Frontal cortex (tissue), 4 donors: ENCODE results near the gene NPDC1. TPM values are rescaled to one million over a fixed set of nuclear protein-coding genes. Genes with fewer than 3 reads are reported as not detected.
A peak's percentile ranks its signal among the peaks of the same experiment; 100 is the strongest.

Experiments used
- DNase-seq, 2 donors: peaks; one replicate each; pipeline ENCODE4 v3.0.0; 2012; ENCODE audit warnings: low spot score in 2 of 2
- FAIRE-seq: peaks from 2 replicates; lab custom pipeline; 2012; peaks lifted over from hg19 to GRCh38; lab: Jason Lieb, UNC
- total RNA-seq: library from RNA; depleted of rRNA; stranded (reverse); fragments of >200 nt; gene quantifications from one replicate; pipeline ENCODE4 v1.2.3, GENCODE V29; 2014
- donor health status: control.
- donor health status: control.
- donor health status: control.

Gene NPDC1, protein sequence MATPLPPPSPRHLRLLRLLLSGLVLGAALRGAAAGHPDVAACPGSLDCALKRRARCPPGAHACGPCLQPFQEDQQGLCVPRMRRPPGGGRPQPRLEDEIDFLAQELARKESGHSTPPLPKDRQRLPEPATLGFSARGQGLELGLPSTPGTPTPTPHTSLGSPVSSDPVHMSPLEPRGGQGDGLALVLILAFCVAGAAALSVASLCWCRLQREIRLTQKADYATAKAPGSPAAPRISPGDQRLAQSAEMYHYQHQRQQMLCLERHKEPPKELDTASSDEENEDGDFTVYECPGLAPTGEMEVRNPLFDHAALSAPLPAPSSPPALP
- total RNA-seq: 16.3 TPM

DNA sequence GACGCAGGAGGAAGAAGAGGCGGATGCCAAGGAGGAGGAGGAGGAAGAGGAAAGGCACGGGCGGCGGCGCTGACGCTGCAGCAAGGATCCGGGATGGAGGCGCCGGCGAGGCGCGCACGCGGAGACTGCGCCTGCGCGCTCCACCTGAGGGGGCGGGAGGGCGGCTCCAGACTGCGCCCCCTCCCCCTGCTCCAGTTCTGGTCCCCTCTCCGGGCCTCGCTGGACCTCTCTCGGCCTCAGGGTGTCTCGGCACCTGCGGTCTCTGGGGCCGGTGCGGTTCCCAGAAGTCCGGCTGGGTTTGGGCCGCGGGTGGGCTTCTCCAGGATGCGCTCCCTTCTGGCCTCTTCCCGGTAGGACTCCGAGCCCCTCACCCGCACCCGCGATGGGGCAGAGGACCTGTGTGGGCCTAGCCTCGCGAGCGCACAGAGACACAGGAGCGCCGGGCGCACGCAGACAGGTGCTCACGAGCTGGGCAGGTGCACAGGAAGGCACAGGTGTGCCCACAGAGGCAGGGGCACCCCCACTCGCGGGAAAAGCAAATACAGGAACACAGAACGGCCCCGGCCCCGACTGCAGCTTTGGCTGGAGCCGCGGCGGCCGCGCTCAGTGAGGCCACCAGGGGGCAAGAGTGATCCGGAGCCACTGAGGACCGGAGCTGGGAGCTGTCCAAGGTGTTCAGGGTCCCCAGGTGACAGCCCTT is at the start of gene NPDC1:
Gene NPDC1 (minus strand): TSS at position 90 of the 700 bp plus-strand sequence. CDS start 188 bp downstream, outside the sequence.
- DNase-seq (peak; percentile 92 to 93), FAIRE-seq (no peak)

DNA sequence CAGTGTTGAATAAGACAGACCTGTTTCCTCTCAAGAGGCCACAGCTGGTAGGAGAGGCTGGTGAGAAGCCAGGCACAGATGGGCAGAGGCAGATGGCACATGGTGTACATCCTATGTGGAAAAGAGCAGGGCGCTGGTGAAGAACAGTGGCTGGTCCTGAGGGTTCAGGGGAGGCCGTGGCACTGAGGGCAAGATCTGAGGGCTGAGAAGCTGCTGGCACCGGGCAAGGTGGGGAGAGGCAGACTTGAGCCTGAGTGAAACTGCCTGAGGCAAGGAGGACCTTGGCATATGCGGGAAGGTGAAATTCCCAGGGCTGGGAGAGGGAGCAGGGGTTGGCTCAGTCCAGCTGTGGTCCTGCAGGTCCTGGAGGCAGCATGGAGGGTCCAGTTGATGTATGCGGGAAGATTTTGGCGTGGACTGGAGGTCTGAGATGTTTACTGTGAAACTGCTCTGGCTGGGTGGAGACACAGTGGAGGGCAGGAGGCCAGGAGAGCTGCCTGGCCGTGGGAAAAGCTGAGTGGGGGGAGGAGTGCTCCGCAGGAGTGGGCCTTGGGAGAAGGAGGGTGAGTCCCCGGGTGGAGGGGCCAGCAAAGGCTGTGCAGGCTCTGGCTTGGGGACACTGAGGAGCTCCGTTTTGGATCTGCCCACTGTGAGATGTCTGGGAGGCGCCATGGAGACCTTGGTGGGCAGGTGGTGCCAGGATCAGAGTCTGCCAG is 43.4 kb upstream of the NPDC1 start:
- FAIRE-seq (no peak), DNase-seq (no peak)

DNA sequence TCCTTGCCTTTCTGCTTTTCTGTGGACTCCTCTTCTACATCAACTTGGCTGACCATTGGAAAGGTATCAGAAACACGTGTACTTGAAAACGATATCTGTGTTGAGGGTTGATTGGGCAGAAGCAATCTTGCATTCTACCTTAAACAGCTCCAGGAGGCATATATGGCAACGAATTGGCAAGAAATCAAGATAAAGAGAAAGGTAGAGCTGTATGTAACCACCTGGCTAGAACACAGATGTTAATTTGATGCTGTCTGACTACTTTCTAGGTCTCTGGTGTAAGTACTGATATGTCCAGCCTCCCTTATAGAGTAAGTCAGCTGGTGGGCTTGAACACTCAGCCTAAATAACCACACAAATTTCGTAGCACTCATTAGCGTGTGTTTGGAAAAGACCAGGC is 42.1 kb upstream of the NPDC1 start:
- FAIRE-seq (no peak), DNase-seq (no peak)

DNA sequence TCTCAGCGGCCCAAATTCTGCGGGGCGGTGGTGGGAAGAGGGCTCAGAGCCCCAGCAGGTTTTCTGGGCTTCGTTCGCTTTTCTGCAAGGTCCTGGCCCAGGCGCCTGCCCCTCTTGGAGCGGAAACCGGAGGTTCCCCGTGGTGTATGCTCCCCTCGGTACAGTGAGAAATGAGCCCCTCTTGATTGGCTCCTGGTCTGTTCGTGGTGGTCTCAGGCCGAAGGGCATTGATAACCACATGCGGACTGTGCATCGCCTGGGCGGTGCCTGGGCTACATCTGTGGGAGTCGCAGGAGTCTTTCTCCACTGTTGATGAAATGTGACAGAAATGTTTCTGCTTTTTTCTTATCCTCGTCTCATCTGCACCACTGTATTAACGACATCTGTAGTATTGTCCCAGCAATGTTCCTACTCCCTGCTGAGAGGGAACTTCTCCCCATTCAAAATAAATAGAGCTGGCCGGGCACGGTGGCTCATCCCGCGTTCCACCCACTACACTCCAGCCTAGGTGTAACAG is 41.5 kb upstream of the NPDC1 start:
- DNase-seq (no peak), FAIRE-seq (no peak)

DNA sequence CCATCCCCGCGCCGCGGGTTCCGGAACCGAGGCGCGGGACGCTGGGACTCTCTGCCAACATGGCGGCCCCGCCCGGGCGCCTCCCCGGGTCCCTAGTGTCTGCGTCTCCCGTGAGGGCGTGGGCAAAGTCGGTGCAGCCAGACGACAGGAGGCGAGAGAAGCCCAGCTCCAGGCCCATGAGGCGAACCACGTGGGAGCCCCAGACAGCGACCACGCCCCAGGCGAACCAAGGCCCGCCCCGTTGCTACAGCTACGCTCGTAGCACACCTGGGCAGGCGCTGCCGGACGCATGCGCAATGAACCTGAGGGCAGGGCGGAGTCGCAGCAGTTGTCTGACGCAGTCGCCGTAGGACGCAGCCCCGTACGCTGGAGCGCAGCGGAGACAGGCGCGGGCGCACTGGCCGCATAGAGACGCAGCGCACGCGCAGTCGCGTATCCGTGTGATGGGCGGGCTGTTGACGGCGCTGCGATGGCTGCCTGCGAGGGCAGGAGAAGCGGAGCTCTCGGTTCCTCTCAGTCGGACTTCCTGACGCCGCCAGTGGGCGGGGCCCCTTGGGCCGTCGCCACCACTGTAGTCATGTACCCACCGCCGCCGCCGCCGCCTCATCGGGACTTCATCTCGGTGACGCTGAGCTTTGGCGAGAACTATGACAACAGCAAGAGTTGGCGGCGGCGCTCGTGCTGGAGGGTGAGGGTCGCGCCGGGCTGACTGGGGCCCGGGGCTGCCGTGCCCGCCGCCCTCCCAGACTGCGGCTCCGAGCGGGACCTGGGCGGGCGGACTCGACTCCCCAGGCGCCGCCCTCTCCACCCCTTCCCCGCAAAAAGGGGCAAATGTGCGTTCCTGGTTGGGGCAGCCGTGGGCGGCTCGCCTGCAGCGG is 40.8 kb upstream of the NPDC1 start, which contains the start of gene MAN1B1:
Gene MAN1B1 (plus strand): TSS at position 455 of the 878 bp plus-strand sequence. CDS start 15 bp downstream, at position 470.
- DNase-seq (peak; percentile 97 to 98), FAIRE-seq (no peak)

DNA sequence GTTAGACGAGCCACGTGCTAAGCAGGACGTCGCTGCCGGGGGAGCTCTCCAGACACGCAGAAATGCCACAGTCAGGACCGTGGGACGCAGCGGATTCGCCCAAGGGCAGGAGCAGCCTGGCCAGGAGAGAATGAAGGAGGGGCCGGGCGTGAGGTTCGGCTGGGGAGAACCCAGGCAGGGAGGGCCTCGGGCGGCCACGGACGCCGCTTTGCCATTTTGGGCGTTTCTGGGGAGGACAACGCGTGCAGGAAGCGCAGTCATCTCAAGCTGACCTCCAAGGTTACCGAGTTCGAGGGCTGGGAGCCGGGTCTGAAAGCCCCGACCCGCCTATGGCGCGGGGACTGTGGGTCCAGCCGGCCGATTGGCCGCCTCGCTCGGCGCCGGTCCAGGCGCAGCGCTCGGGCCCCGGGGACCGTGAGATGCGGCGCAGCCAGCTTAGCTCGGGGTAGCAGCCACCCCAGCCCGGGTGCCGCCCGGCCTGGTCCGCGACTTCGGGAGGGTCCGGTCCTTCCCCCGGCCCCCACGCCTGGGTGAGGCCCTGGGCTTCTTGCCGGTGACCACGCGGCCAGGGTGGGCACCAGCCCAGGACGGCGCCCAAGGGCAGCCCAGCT is 40.0 kb upstream of the NPDC1 start:
- no peak for DNase-seq
- FAIRE-seq: no peak

DNA sequence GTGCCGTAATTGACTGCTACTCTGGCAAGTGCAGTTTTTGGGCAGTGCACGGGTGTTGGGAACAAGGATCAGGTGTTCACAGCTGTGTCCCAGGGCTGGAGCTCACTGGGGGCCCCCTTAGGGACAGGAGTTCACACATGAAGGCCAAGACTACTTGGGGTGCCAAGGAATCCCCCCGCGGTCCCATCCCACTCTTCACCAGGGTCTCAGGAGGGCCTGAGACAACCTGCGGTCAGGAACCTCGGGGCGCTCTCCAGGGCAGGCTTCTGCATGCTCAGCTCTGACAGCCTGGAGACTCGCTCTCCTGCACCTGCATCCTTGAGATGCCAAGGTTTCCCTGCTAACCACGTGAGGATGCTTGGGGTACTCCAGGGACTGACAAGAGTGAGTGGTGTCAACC is 38.5 kb upstream of the NPDC1 start:
- FAIRE-seq (no peak), DNase-seq (no peak)

DNA sequence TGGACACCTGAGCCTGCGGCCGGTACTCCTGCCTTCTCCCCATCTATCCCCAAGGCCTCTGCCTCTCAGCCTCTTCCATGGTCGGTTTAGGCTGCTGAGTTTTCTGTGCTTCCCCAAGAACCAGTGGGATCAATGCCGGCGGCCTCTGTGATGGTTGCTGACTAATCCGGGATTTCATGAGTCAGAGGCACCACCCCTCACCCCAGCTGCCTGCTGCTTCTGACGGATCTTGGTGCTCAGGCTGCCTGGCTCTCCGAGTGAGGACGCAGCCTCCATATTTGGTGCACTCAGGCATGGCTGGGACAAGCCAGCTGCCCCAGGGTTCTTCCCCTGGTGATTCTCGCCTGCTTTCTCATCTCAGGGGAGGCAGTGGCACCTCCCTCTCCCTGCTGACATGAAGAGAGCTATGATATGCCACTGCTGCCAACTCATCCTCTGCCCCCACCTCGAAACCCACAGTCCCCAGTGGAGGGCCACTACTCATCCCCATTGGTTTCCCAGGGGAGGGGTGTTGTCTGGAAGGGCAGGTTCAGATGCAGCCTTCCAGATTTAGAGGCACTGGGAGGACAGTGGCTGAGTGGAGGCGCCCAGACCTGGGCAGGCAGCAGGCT is 37.5 kb upstream of the NPDC1 start:
- FAIRE-seq: no peak

DNA sequence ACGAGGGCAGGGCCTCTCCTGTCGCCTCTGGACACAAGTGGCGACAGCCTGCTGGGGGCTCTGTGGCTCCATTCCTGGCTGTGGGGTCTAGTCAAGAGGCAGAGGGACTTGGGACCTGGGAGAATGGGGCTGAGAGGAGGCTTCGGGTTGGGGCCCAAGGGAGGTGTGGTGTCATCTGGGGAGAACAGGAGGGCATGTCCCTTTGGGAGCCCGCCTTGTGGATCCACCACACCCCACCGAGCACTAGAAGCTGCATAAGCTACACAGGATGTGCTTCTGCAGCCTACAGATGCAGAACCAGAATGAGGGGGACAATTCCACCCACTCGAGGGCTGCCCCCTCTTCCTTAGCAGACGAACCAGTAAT is 36.9 kb upstream of the NPDC1 start:
- DNase-seq: no peak
- FAIRE-seq: no peak

More for the DNA sequence above, 37.5 kb upstream of the NPDC1 start:
- DNase-seq: no peak

DNA sequence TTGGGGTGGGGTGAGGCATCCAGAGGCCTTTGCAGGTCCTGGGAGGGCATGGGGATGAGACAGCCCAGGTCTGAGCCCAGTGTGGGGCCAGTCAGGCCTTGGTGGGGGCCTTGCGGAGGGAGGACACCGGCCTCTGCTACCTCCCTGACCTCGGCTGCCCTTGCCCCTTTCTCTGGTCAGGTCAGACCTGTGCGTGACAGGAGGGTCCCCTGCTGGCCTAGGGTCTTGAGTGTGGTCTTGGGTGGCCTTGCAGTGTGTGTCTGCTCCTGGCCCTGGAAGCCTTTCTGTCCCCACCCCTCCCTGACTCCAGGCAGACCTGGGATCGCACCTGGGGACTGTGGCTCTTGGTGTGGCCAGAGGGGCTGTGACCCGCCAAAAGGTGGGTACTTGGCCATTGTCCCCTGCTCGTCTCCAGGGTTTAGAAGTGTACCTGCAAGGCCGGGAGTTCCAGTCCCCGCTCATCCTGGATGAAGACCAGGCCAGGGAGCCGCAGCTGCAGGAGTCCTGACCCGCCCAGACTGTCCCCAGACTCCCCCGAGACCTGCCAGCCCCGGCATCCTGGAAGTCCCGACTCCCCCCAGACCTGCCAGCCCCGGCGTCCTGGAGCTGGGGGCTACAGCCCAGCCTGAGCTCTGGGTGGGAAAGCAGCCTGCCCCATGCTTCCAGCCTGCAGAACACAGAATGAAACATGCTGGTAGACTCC is 36.4 kb upstream of the NPDC1 start:
- FAIRE-seq (no peak), DNase-seq (no peak)

DNA sequence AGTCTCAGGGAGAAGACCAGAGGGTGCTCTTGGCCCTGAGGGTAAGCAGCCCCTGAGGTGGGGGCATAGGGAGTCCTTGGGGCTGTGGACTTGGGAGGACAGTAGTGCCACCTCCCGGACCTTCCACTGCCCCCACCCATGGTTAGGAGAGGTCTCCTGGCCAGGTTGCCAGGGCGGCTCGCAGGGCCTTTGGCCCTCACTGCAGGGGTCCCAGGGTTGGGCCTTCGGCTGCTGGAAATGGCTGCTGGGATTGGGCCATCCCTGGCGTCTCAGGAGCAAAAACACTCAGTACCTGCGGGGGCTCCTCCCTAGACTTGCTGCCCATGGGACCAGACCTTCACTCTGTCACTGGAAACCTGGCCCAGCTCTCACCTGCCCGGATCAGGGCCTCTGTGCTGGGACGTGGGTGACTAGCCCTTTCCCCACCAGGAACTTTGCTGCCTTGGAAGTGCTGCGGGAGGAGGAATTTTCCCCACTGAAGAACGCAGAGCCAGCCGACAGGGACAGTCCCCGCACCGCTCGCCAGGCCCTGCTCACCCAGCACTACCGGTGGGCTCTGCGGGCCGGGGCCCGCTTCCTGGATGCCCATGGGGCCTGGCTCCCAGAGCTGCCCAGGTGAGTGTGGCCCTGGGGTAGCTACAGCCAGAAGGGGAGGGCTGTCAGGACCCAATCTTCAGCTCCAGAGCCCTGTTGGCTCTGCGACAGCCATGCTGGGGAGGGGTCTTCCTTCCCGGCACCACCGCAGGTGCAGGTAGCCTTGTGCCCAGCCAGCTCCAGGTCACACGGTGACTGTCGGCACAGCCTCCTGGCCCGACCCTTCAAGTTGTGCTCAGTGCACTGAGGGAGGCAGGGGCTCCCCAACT is 34.5 kb upstream of the NPDC1 start:
- FAIRE-seq (no peak), DNase-seq (no peak)

DNA sequence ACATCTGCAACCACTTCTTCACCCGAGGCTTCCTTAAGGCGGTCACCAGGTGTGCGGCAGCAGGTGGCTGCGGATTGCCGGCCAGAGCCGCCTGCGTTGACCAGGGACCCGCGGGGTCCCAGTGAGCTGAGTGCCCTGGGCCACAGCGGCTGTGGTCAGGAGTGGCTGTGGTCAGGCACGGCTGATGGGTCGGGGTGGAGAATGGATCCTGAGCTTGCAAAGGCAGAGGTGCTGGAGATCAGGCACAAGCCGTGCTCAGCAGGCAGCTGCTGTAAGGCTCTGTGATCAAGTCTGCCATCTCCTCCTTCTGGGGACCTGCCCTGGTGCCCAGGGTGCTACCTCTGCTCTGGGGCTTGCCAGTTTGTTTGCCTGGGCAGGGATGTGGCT is 33.4 kb upstream of the NPDC1 start:
- no peak for DNase-seq
- FAIRE-seq: no peak

DNA sequence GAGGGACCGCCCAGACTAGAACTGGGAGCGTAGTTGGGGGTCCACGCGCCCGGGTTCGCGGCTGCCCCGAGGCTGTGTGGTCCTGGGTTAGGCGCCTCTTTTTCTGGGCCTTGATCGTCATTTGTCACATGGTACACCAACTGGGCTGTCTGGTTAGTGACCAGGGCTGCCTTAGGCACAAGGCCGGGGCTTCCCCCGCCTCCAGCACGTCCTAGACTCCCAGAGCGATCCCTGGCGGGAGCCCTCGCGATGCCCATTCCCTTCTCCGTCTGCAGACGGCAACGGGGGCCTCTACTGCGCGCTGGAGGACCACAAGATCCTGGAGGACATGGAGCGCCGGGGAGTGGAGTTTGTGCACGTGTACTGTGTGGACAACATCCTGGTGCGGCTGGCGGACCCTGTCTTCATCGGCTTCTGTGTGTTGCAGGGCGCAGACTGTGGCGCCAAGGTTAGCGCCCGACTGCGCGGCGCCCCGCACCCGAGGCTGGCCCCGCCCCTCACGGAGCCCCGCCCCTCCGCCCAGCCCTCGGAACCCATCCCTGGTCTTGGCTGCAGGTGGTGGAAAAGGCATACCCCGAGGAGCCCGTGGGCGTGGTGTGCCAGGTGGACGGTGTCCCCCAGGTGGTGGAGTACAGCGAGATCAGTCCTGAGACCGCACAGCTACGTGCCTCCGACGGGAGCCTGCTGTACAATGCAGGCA is 32.9 kb upstream of the NPDC1 start:
- DNase-seq: no peak
- no peak for FAIRE-seq

DNA sequence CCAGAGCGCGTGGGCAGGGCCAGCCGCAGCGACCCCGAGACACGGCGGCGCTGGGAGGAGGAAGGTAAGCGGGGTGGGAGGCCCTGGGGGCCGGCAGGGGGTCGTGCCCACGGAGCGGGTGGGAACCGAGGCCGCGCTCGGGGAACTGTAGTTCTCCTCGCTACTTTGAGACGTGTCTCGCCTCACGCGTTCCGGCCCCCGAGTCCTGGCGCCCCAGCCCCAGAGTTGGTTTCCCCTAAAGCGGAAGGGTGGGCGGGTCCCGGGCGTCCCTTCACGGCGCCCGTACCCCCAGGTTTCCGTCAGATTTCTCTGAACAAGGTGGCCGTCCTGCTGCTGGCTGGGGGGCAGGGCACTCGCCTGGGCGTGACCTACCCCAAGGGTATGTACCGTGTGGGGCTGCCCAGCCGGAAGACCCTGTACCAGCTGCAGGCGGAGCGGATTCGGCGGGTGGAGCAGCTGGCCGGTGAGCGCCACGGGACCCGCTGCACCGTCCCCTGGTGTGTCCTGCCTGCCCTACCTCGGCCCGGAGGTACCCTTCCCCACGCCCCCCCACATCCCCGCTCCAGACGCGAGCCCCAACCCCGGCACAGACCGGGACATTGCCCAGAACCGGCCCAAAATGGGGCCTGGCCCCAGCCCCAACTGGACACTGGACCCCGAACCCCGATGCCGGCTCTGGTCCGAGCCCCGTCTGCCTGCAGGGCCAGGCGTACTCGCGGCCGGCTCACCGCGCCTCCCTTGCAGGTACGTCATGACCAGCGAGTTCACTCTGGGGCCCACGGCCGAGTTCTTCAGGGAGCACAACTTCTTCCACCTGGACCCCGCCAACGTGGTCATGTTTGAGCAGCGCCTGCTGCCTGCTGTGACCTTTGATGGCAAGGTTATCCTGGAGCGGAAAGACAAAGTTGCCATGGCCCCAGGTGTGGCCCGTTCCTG is 32.0 kb upstream of the NPDC1 start:
- DNase-seq: no peak

DNA sequence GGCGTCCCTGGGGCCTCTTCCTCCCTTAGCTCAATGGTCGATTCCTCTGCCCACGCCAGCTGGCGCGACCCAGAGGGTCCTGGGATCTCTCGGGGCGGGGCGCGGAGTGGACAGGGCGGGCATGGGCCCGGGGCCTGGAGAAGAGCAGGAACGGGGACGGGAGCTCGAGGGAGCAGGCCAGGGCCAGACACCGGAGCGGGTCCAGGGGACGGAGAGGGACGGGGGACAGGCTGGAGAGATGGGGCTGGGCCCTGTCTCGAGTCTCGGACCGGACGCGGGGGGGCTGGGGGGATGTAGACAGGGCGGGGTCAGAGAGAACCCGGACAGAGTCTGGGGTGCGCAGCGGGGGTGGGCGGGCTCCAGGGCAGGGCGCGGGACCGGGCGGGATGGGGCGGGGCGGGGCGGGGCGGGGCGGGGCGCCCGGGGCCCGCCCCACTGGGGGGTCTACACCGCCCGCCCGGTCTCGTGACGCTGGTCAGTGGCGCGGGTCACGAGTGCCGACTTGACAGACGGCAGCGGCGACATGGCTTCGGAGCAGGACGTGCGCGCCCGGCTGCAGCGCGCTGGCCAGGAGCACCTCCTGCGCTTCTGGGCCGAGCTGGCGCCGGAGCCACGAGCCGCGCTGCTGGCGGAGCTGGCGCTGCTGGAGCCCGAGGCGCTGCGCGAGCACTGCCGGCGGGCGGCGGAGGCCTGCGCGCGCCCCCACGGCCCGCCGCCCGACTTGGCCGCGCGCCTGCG is 31.2 kb upstream of the NPDC1 start, which contains the start of gene UAP1L1:
Gene UAP1L1 (plus strand): TSS at position 508 of the 738 bp plus-strand sequence. CDS start 16 bp downstream, at position 524.
- FAIRE-seq: no peak
- peak; percentile 73 to 90 for DNase-seq

More for the DNA sequence above, 32.0 kb upstream of the NPDC1 start:
- no peak for FAIRE-seq
